ENCODE results near the gene AJUBA. TPM values are rescaled to one million over a fixed set of nuclear protein-coding genes. Genes with fewer than 3 reads are reported as not detected.

Gene AJUBA
- total and polyA plus RNA-seq, 2 of the 8 experiments (the other 6 are each of a cell fraction or from before 2014, with no cell fraction given): 33.1 to 46.0 TPM

DNA sequence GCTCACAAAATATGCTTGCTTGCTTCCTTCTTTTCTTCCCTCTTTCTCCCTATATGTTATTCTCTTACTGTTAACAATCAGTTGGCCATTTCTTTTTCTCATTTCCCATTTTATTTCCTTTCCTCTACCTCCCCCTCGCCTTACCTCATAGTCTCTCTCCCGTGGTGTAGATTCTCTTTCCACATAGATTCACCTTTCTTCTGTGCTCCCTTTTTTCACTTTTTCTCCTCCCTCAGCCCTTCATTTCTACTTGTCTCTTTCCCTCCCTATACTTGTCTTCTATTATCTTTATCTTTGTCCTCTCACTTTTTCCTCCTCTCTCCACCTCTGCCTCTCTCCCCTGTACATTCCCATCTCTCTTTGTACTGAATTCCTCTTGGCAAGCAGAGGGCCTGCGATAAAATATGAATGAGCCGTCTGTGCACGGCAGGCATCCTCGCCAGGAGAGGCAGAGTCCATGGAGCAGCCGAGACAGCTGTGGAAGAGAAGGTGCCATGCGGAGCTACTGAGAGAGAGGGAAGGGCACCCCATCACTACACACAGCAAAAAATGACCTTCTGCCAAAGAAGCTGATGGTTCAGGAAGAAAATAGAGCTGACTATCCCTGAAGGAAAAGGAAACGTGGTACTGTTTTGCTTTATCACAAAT, 15.4 kb upstream of the AJUBA start:
- no peak overlapping the region for H3K4ac ChIP-seq (replicated peaks; ENCODE audit: insufficient read length, low read depth, low read length)
- H2AK5ac ChIP-seq (ENCODE audit: low read depth, low read length): no peak overlapping the region
- ChIA-PET POLR2A (ENCODE audit: partially characterized antibody) (interaction anchor here (0.9 to 12.2 kb wide), 4 partner anchors 10 to 78 kb away, joined by 3 to 133 read pairs (median 36); partner anchors contain the start of genes AJUBA and RBM23), CTCF (ENCODE audit: partially characterized antibody) (interaction anchor here (0.8 to 23.0 kb wide), 10 partner anchors 10 to 80 kb away, joined by 3 to 785 read pairs (median 23); partner anchors contain the start of genes AJUBA, CDH24 and PSMB11)
- H3K4me1 ChIP-seq (replicated peaks in 1 of 4; ENCODE audit: control insufficient read depth in 3 of 4, insufficient read depth in 4 of 4, low read length in 3 of 4): peaks cover 0 to 5% (median 2%) of the 10 kb centered on the region in 4 experiments; a peak in 2 of 7 replicates
- TF ChIP-seq, protein P1, sequence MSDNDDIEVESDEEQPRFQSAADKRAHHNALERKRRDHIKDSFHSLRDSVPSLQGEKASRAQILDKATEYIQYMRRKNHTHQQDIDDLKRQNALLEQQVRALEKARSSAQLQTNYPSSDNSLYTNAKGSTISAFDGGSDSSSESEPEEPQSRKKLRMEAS (IDR thresholded peaks at IDR 0.05): no peak
- no peak for TF ChIP-seq SIN3A (conservative IDR thresholded peaks at IDR 0.05 in 1 of 2, IDR thresholded peaks at IDR 0.05 in 1 of 2; ENCODE audit: low read depth in 1 of 2, low read length in 2 of 2)
- no peak for TF ChIP-seq JUND (IDR thresholded peaks at IDR 0.05; ENCODE audit: low read length)
- no peak overlapping the region for H2BK20ac ChIP-seq (ENCODE audit: low read length)
- H2BK15ac ChIP-seq (ENCODE audit: low read length): no peak overlapping the region
- H3K9ac ChIP-seq (replicated peaks in 1 of 4; ENCODE audit: extremely low read depth in 1 of 4, low read depth in 3 of 4, low read length in 3 of 4): no peak overlapping the region; a peak in 1 of 7 replicates
- H3K36me3 ChIP-seq (ENCODE audit: control insufficient read depth in 2 of 4, insufficient read depth in 4 of 4, low read length in 3 of 4): no peaks in the 10 kb centered on the region
- no peak overlapping the region for H3K14ac ChIP-seq (ENCODE audit: insufficient read length)
- no peak overlapping the region for H3K18ac ChIP-seq (ENCODE audit: extremely low read depth, low read length)
- H4K20me1 ChIP-seq (replicated peaks in 1 of 2; ENCODE audit: control insufficient read depth in 1 of 2, insufficient read depth in 2 of 2, low read length in 2 of 2): no peaks in the 10 kb centered on the region
- no peak overlapping the region for H3K27ac ChIP-seq (ENCODE audit: low read depth, low read length)
- H3K4me3 ChIP-seq (ENCODE audit: extremely low read depth in 1 of 4, insufficient read depth in 2 of 4, low read depth in 3 of 4, low read length in 4 of 4): no peak overlapping the region
- no peak overlapping the region for H4K5ac ChIP-seq (ENCODE audit: insufficient read length, low read depth, low read length)
- H3K23ac ChIP-seq (ENCODE audit: insufficient read length): no peak overlapping the region
- WGBS, 2 experiments (ENCODE audit: extremely low coverage in 1 of 2, insufficient coverage in 1 of 2, insufficient read length in 1 of 2, insufficient replicate concordance in 2 of 2, low coverage in 1 of 2, low lambda C conversion rate in 2 of 2, missing lambda C conversion rate in 1 of 2): 87 to 100% methylated on average over 1 to 9 of the region's 9 CpGs
- H3K79me2 ChIP-seq (ENCODE audit: control insufficient read depth in 1 of 2, insufficient read depth in 2 of 2, low read length in 2 of 2): no peaks in the 10 kb centered on the region
- no peak overlapping the region for H2BK5ac ChIP-seq (ENCODE audit: low read depth, low read length)
- H3K79me1 ChIP-seq (ENCODE audit: low read depth, low read length): no peaks in the 10 kb centered on the region; the same call in 1 of the 2 replicates
- no peak overlapping the region for H4K91ac ChIP-seq (replicated peaks; ENCODE audit: insufficient read length, low read length)
- no peaks in the 10 kb centered on the region; the same call in 1 of the 2 replicates for H3K23me2 ChIP-seq (ENCODE audit: low read depth, low read length)
- peak overlapping the region; percentile 65; the same call in 1 of the 2 replicates for H4K8ac ChIP-seq (ENCODE audit: extremely low read depth, insufficient read depth, low read length)
- H2BK12ac ChIP-seq (ENCODE audit: low read depth, low read length): no peak overlapping the region
- FAIRE-seq: no peak
- H3K9me3 ChIP-seq (ENCODE audit: insufficient read depth in 2 of 2, low read depth in 1 of 2, low read length in 1 of 2): no peaks in the 10 kb centered on the region
- no peak overlapping the region for H2BK120ac ChIP-seq (replicated peaks; ENCODE audit: low read depth, low read length)
- no peak overlapping the region for H3K56ac ChIP-seq (replicated peaks; ENCODE audit: insufficient read length, low read depth, low read length)
- no peak overlapping the region for H3K4me2 ChIP-seq (ENCODE audit: insufficient read depth in 1 of 2, low read depth in 2 of 2, low read length in 2 of 2)
- no peaks in the 10 kb centered on the region for H3K27me3 ChIP-seq (replicated peaks in 1 of 4; ENCODE audit: control insufficient read depth in 3 of 4, extremely low read depth in 1 of 4, insufficient read depth in 3 of 4, low read length in 3 of 4)
- no peak overlapping the region for H2AFZ ChIP-seq (ENCODE audit: low read length)
- DNase-seq (ENCODE audit: low read depth in 1 of 2, low spot score in 2 of 2): no peak
